HG02623 (cell line): ENCODE measurements around the gene LY6G5C.

Experiments used
- ATAC-seq: cut with Tn5 transposase; IDR thresholded peaks from one replicate; pipeline ENCODE4 v1.9.1; 2021; ENCODE audit warnings: moderate library complexity; ENCODE audit not compliant: unreplicated experiment

Gene LY6G5C

DNA sequence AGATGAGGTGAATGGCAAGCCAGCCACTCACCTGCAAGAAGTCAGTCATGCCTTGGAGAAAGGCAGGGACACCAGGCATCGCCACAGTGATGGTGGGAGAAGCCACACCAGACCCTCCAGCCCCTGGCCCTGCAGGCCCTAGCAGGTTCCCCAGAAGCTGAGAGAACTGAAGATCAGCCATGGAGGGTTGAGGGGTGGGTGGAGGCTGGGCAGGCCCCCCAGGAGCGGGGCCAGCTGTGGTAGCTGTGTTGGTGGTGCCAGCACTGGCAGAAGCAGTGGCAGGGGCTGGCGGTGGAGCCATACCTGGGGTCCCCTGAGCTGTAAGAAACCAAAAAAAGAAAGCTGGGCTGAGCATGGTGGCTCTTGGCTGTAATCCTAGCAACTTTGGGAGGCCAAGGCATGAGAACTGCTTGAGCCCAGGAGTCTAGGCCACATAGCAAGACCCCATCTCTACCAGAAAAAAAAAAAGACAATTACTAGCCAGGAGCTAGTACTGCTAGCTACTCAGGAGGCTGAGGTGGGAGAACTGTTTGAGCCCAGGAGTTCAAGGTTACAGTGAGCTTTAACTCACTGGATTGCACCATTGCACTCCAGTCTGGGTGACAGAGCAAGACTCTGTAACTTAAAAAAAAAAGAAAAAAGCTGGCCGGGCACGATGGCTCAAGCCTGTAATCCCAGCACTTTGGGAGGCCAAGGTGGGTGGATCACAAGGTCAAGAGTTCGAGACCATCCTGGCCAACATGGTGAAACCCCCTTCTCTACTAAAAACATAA lies 37.9 kb downstream of the LY6G5C start:
- ATAC-seq, result no peak

DNA sequence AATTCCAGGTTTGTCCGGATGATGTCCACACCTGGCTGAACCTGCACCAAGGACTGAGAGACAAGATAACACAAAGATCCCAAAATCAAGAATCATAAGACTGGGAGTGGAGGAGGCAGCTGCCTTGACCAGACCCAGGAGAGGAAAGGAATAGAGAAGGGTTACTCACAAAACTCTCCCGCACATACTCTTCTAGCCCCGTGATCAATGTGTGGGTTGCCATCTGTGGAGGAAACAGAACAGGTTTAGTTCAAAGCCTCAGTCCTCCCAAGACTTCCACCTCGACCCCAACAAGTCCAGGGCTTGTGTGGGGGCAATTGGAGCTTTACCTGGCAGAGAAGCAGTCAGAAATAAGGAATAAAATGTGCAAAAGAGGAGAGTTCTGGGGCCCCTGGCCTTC lies 39.5 kb downstream of the LY6G5C start:
- ATAC-seq, result no peak

- ATAC-seq, result no peak
Observed at GRCh38 chr6:31640612-31641011, 40.3 kb downstream of the LY6G5C start.

- ATAC-seq, result no peak
Observed at GRCh38 chr6:31639449-31639861, 41.4 kb downstream of the LY6G5C start.

DNA sequence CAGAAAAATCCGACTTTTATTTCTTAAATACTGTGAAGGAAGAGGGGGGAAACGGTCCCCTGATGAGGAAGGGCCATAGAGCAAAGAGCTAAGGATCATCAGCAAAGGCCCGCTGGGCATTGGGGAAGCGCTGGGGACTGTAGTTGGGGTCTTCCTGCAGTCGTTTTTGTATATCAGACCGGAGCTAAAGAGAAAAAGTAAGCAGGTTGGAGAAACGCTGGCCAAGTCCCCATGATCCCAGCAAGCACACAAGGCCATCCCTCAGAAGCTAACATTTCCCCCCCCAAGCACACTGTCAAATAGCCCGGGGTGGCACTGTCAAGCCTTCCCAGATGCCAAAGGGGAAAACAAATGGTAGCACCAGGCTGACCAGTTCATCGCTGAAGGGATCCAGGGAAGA lies 41.8 kb downstream of the LY6G5C start:
- ATAC-seq, result no peak

DNA sequence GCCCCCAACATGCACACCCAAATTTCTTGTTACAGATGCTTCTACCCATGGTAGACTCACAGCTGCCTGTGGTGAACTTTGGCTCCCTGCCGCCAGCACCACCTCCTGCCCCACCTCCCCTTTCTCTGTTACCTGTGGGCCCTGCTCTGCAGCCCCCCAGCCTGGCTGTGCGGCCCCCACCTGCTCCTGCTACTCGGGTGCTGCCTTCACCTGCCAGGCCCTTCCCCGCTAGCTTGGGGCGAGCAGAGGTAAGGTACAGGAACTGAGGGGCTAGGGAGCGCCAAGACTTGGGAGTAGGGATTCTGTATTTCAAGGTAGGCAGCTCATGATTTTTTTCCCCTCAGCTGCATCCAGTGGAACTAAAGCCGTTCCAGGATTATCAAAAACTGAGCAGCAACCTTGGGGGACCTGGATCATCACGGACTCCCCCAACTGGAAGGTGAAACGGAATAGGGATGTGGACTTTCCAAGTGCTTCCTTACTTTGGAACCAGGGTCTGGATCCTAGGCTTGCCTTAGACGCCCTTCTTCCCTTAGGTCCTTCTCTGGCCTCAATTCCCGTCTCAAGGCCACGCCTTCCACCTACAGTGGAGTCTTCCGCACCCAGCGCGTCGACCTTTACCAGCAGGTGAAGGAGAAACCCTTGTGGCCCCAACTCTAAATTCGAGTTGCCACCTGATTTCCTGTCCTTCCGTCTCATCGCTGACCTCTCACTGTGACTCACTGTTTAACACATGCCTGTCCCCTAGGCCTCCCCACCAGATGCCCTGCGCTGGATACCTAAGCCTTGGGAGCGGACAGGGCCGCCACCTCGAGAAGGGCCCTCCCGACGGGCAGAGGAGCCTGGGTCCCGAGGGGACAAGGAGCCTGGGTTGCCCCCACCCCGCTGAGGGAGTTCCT lies 43.9 kb downstream of the LY6G5C start:
- ATAC-seq, result no peak

- no peak for ATAC-seq
Observed at GRCh38 chr6:31634969-31635575, 45.8 kb downstream of the LY6G5C start.

GRCh38 chr6:31634131-31634530 lies 46.7 kb downstream of the LY6G5C start:
- ATAC-seq, result no peak

DNA sequence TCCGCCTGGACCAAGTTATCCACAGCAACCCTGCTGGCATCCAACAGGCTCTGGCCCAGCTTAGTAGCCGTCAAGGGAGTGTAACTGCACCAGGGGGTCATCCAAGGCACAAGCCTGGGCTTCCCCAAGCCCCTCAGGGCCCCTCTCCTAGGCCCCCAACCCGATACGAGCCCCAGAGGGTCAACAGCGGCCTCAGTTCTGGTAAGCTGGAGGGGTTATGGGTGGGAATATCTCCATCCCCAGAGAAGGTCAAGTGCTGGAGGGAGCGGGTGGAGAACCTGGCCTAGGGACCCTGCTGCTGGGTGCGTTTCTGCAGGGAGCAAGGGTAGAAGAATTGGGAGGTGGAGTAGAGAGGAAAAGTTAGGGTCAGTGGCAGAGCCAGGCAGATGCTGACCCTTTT lies 47.4 kb downstream of the LY6G5C start:
- no peak for ATAC-seq

DNA sequence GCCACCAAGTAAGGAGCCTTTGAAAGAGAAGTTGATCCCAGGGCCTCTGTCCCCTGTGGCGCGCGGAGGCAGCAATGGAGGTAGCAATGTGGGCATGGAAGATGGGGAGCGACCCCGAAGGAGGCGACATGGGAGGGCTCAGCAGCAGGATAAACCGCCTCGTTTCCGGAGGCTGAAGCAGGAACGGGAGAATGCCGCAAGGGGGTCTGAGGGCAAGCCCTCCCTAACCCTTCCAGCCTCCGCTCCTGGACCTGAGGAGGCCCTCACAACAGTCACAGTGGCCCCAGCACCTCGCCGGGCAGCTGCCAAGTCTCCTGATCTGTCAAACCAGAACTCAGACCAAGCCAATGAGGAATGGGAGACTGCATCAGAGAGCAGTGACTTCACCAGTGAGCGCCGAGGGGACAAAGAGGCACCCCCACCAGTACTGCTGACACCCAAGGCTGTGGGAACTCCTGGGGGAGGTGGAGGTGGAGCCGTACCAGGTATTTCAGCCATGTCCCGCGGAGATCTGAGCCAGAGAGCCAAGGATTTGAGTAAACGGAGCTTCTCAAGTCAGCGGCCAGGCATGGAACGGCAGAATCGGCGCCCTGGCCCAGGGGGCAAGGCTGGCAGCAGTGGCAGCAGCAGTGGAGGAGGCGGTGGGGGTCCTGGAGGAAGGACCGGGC lies 48.5 kb downstream of the LY6G5C start:
- no peak for ATAC-seq

DNA sequence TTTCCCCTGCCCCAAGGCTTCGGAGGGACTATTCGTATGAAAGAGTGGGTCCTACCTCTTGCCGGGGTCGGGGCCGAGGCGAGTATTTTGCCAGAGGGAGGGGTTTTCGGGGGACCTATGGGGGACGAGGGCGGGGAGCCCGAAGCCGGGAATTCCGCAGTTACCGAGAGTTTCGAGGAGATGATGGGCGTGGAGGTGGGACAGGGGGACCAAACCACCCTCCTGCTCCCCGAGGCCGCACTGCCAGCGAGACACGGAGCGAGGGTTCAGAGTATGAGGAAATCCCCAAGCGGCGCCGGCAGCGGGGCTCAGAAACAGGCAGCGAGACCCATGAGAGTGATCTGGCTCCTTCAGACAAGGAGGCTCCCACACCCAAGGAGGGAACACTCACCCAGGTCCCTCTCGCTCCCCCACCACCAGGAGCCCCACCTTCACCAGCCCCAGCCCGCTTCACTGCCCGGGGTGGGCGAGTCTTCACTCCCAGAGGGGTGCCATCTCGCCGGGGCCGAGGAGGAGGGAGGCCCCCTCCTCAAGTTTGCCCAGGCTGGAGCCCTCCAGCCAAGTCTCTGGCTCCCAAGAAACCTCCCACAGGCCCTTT lies 49.1 kb downstream of the LY6G5C start:
- ATAC-seq, result no peak

- no peak for ATAC-seq
Observed at GRCh38 chr6:31631209-31631608, 49.7 kb downstream of the LY6G5C start.

DNA sequence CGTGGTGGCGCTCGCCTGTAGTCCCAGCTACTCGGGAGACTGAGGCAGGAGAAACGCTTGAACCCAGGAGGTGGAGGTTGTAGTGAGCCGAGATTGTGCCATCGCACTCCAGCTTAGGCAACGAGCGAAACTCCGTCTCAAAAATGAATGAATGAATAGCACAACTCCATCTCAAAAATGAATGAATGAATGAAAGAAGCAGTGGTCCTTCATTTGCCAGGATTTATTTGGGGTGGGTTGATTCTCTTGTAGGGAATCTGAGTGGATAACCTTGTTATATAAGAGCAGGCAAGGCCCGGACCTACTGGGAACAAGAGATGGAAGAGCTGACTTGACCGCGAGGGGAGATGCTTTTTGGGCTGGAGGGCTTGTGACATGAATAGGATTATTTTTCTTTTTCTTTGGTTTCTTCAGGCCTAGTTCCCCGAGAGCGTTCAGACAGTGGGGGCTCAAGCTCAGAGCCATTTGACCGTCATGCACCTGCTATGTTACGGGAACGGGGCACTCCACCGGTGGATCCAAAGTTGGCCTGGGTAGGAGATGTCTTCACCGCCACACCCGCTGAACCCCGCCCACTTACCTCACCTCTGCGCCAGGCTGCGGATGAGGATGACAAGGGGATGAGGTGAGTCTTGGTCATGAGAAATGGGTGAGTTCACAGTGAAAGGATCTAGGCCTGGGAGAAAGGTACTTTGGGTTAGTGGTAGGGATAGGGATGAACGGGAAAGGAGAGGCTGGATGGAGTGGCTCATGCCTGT lies 50.5 kb downstream of the LY6G5C start:
- ATAC-seq, result no peak

DNA sequence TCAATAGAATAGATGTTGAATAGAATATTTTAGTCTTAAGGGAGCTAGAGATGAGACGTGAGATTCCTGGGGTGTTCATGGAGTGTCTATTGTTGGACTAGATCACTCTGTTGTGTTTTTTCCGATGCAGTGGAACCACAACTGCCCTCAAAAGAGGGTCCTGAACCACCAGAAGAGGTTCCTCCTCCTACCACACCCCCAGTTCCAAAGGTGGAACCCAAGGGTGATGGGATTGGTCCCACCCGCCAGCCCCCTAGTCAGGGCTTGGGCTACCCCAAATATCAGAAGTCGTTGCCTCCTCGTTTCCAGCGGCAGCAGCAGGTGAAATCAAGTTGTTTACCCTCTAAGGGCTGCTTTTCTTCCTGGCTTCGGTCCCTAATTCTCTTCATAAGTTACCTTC lies 51.9 kb downstream of the LY6G5C start:
- ATAC-seq, result no peak

GRCh38 chr6:31627690-31628287 lies 53.1 kb downstream of the LY6G5C start:
- ATAC-seq, result no peak

- ATAC-seq, result no peak
Observed at GRCh38 chr6:31626952-31627351, 53.9 kb downstream of the LY6G5C start.
